ENCODE measurements around the gene FGF3. TPM values are rescaled to one million over a fixed set of nuclear protein-coding genes. Genes with fewer than 3 reads are reported as not detected.

The FGF3 gene
- total and polyA plus RNA-seq, 9 of the 15 experiments (the other 6 are each of a cell fraction or from before 2014, with no cell fraction given), result not detected

GRCh38 chr11:69787906-69788305 is 31.3 kb downstream of the FGF3 start:
- intact Hi-C loops (cut with micrococcal nuclease) (no loop called here), in situ Hi-C loops (cut with MboI) (no loop called here)
- peaks cover 34 to 71% of the 10 kb centered on the region in 2 experiments; a peak in 4 of 5 replicates for H3K27me3 ChIP-seq (ENCODE audit: control insufficient read depth in 2 of 2, insufficient read depth in 2 of 2, low read length in 2 of 2)
- no peak overlapping the region for H2AFZ ChIP-seq (ENCODE audit: low read depth, low read length)
- H3K4me1 ChIP-seq (replicated peaks in 1 of 2; ENCODE audit: control insufficient read depth in 2 of 2, insufficient read depth in 2 of 2, low read length in 2 of 2), result no peaks in the 10 kb centered on the region
- no peak for ATAC-seq
- ChIA-PET POLR2A (interaction anchor here (0.5 to 0.9 kb wide), 3 partner anchors 11 to 79 kb away, joined by 3 to 4 read pairs (median 3); no protein-coding TSS in a partner anchor), CTCF (ENCODE audit: low intra/inter-chr PET ratio) (no interaction called here)
- H3K9ac ChIP-seq (ENCODE audit: insufficient read depth in 1 of 2, low read depth in 2 of 2, low read length in 2 of 2), result peak overlapping the region in 1 of 2 experiments; percentile 22; a peak in 1 of 4 replicates
- no peaks in the 10 kb centered on the region for H3K79me2 ChIP-seq (ENCODE audit: control insufficient read depth, insufficient read depth, low read length)
- no peaks in the 10 kb centered on the region for H3K36me3 ChIP-seq (ENCODE audit: control insufficient read depth, insufficient read depth, low read length)
- no peaks in the 10 kb centered on the region for H3K9me3 ChIP-seq (replicated peaks; ENCODE audit: control insufficient read depth, insufficient read depth, low read depth, low read length)
- no peak overlapping the region for H3K4me2 ChIP-seq (ENCODE audit: insufficient read depth, low read length)
- no peak overlapping the region for H3K4me3 ChIP-seq
- no peak for DNase-seq (ENCODE audit: extremely low read depth in 1 of 4, low spot score in 3 of 4)
- no TSS peak for BruUV-seq (replicated peaks)
- TF ChIP-seq BACH1 (tag; IDR thresholded peaks at IDR 0.05), result no peak
- no peak for FAIRE-seq
- 0% methylated on average over 9 of the region's 10 CpGs for WGBS (ENCODE audit: insufficient coverage, low coverage, missing lambda C conversion rate)
- H3K27ac ChIP-seq (ENCODE audit: extremely low read depth, low read depth, low read length), result no peak overlapping the region
- H3K9me1 ChIP-seq (ENCODE audit: control insufficient read depth, insufficient read depth, low read length), result peaks cover 3% of the 10 kb centered on the region
- peaks cover 6% of the 10 kb centered on the region; the same call in 1 of the 2 replicates for H4K20me1 ChIP-seq (replicated peaks; ENCODE audit: control insufficient read depth, insufficient read depth, low read length)

- no peaks in the 10 kb centered on the region for H3K79me2 ChIP-seq (ENCODE audit: control insufficient read depth, insufficient read depth, low read length)
- FAIRE-seq (no peak), DNase-seq (ENCODE audit: extremely low read depth in 1 of 4, low spot score in 3 of 4) (no peak), ATAC-seq (no peak)
- no peak overlapping the region for H3K27ac ChIP-seq (ENCODE audit: extremely low read depth, low read depth, low read length)
- CTCF ChIA-PET (ENCODE audit: low intra/inter-chr PET ratio), result no interaction called here
- no peaks in the 10 kb centered on the region for H3K36me3 ChIP-seq (ENCODE audit: control insufficient read depth, insufficient read depth, low read length)
- TF ChIP-seq KAT8 (IDR thresholded peaks at IDR 0.05; ENCODE audit: low read depth) (no peak), PREB (CRISPR knock-in tag; IDR thresholded peaks at IDR 0.05) (no peak), ZNF146 (CRISPR knock-in tag; IDR thresholded peaks at IDR 0.05; ENCODE audit: unreplicated experiment) (no peak), PTRF (tag; IDR thresholded peaks at IDR 0.05) (no peak), E2F6 (IDR thresholded peaks at IDR 0.05; ENCODE audit: borderline replicate concordance in 1 of 2, extremely low read depth in 1 of 2, insufficient read depth in 1 of 2, insufficient read length in 1 of 2, low read depth in 1 of 2, low read length in 1 of 2, poor library complexity in 1 of 2, severe bottlenecking in 1 of 2) (no peak), EZH2 (IDR thresholded peaks at IDR 0.05; ENCODE audit: borderline replicate concordance, low read depth, low read length) (no peak)
- H2AFZ ChIP-seq (ENCODE audit: low read depth, low read length), result no peak overlapping the region
- H3K4me1 ChIP-seq (replicated peaks in 1 of 2; ENCODE audit: control insufficient read depth in 2 of 2, insufficient read depth in 2 of 2, low read length in 2 of 2), result no peaks in the 10 kb centered on the region
- H3K27me3 ChIP-seq (ENCODE audit: control insufficient read depth in 2 of 2, insufficient read depth in 2 of 2, low read length in 2 of 2), result peaks cover 37 to 70% of the 10 kb centered on the region in 2 experiments; a peak in 4 of 5 replicates
- peaks cover 6% of the 10 kb centered on the region; the same call in 1 of the 2 replicates for H4K20me1 ChIP-seq (replicated peaks; ENCODE audit: control insufficient read depth, insufficient read depth, low read length)
- 0% methylated on average over 3 of the region's 4 CpGs for WGBS (ENCODE audit: insufficient coverage, low coverage, missing lambda C conversion rate)
- POLR2A ChIA-PET, result interaction anchor here (0.5 to 0.9 kb wide), 3 partner anchors 10 to 79 kb away, joined by 3 to 4 read pairs (median 3); no protein-coding TSS in a partner anchor
- intact Hi-C loops (cut with micrococcal nuclease), result no loop called here
- H3K9me1 ChIP-seq (ENCODE audit: control insufficient read depth, insufficient read depth, low read length), result peaks cover 3% of the 10 kb centered on the region
- H3K4me3 ChIP-seq, result no peak overlapping the region
- in situ Hi-C loops (cut with MboI), result no loop called here
- BruUV-seq (replicated peaks), result no TSS peak
- no peak overlapping the region for H3K9ac ChIP-seq (ENCODE audit: insufficient read depth in 1 of 2, low read depth in 2 of 2, low read length in 2 of 2)
- H3K4me2 ChIP-seq (ENCODE audit: insufficient read depth, low read length), result no peak overlapping the region
- no peaks in the 10 kb centered on the region for H3K9me3 ChIP-seq (replicated peaks; ENCODE audit: control insufficient read depth, insufficient read depth, low read depth, low read length)
Measured at GRCh38 chr11:69787457-69787856, 31.8 kb downstream of the FGF3 start.

Measured in K562 (cell line).